Measurements from ENCODE around the gene MEIS2. TPM values are rescaled to one million over a fixed set of nuclear protein-coding genes. Genes with fewer than 3 reads are reported as not detected.

MEIS2 gene
- total RNA-seq, 1 donor from 2014 or later: 13.0 TPM

DNA sequence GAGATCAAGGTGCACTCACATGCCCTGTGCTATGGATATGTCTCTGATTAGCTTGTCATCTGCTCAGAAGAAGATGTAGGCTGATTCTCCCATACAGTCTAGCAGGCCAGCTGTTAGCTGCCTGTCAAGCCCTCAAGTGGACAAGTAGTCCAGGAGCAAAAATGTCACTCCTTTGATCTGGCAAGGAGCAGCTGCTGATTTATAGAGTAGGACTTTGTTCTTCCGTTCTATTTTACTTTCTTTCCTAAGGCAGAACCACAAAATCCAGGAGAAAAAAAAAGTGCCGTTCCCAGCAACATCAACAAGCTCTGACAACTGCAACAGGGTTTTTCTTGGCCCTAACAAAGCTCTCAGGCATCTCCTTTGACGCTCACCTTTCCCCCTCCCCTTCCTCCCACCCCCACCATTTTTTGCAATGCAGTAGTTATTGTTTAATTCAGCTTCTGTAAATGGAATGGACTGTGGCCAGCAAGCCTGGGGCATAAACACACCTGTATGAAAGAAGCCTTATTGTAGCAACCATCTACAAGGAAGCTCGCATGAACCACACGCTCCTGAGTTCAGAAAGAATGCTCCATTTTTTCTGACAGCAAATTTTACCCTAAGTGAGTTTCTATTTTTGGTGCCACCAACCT lies 196.3 kb downstream of the MEIS2 start:
- H3K27me3 Mint-ChIP-seq (ENCODE audit: unreplicated experiment): no peaks in the 10 kb centered on the region
- TF ChIP-seq, protein P1, sequence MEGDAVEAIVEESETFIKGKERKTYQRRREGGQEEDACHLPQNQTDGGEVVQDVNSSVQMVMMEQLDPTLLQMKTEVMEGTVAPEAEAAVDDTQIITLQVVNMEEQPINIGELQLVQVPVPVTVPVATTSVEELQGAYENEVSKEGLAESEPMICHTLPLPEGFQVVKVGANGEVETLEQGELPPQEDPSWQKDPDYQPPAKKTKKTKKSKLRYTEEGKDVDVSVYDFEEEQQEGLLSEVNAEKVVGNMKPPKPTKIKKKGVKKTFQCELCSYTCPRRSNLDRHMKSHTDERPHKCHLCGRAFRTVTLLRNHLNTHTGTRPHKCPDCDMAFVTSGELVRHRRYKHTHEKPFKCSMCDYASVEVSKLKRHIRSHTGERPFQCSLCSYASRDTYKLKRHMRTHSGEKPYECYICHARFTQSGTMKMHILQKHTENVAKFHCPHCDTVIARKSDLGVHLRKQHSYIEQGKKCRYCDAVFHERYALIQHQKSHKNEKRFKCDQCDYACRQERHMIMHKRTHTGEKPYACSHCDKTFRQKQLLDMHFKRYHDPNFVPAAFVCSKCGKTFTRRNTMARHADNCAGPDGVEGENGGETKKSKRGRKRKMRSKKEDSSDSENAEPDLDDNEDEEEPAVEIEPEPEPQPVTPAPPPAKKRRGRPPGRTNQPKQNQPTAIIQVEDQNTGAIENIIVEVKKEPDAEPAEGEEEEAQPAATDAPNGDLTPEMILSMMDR (IDR thresholded peaks at IDR 0.05; ENCODE audit: unreplicated experiment): no peak
- DNase-seq (ENCODE audit: low spot score): no peak
- H3K9me3 Mint-ChIP-seq (ENCODE audit: unreplicated experiment): no peaks in the 10 kb centered on the region
- H3K4me1 Mint-ChIP-seq (ENCODE audit: unreplicated experiment): no peaks in the 10 kb centered on the region
- no peaks in the 10 kb centered on the region for H3K36me3 Mint-ChIP-seq (ENCODE audit: low read depth, unreplicated experiment)
- no peak overlapping the region for H3K27ac Mint-ChIP-seq (ENCODE audit: unreplicated experiment)
- H3K4me3 Mint-ChIP-seq (ENCODE audit: unreplicated experiment): no peak overlapping the region

DNA sequence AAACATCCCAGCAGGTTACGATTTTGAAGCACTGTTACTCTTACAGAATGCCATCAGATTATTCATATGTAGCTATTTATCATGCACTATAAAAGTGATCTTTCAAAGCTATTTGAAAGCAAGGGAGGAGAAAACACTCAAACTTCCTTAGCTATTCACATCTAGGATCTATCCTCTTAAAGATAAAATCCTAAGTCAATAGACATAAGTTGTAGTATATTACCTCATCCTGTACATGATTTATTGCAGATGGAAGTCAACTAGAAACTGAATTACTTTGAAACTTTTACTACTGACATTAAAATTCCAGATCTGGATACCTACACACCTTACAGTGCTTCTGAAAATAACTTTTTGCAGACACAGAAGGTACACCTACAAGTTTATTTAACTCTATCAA lies 197.2 kb downstream of the MEIS2 start:
- no peaks in the 10 kb centered on the region for H3K27me3 Mint-ChIP-seq (ENCODE audit: unreplicated experiment)
- TF ChIP-seq, protein P1 (IDR thresholded peaks at IDR 0.05; ENCODE audit: unreplicated experiment): no peak
- no peaks in the 10 kb centered on the region for H3K4me1 Mint-ChIP-seq (ENCODE audit: unreplicated experiment)
- DNase-seq (ENCODE audit: low spot score): no peak
- H3K4me3 Mint-ChIP-seq (ENCODE audit: unreplicated experiment): no peak overlapping the region
- no peaks in the 10 kb centered on the region for H3K36me3 Mint-ChIP-seq (ENCODE audit: low read depth, unreplicated experiment)
- no peak overlapping the region for H3K27ac Mint-ChIP-seq (ENCODE audit: unreplicated experiment)
- no peaks in the 10 kb centered on the region for H3K9me3 Mint-ChIP-seq (ENCODE audit: unreplicated experiment)

DNA sequence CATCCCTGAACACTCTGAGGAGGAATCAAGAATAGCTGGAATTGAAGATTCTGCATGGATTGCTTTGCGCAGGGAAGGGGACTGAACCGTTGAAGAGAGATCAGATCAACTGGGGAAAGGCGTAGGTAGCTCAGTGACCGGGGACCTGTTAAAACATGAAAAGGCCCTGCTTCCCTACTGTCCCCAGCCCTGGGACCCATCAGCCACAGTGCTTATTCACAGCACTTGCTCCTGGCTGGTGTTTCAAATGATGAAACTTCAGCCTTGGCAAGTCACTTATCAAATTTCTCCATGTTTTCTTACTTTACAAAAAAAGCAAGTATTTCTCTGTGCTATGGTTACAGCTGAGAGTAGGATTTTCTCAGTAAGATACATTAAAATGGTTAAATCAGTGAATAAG lies 199.3 kb downstream of the MEIS2 start:
- Mint-ChIP-seq H3K36me3 (ENCODE audit: low read depth, unreplicated experiment) (no peaks in the 10 kb centered on the region), H3K27me3 (ENCODE audit: unreplicated experiment) (no peaks in the 10 kb centered on the region), H3K9me3 (ENCODE audit: unreplicated experiment) (no peaks in the 10 kb centered on the region), H3K4me3 (ENCODE audit: unreplicated experiment) (no peak overlapping the region), H3K27ac (ENCODE audit: unreplicated experiment) (no peak overlapping the region), H3K4me1 (ENCODE audit: unreplicated experiment) (no peaks in the 10 kb centered on the region)
- no peak for DNase-seq (ENCODE audit: low spot score)
- TF ChIP-seq, protein P1 (IDR thresholded peaks at IDR 0.05; ENCODE audit: unreplicated experiment): no peak

DNA sequence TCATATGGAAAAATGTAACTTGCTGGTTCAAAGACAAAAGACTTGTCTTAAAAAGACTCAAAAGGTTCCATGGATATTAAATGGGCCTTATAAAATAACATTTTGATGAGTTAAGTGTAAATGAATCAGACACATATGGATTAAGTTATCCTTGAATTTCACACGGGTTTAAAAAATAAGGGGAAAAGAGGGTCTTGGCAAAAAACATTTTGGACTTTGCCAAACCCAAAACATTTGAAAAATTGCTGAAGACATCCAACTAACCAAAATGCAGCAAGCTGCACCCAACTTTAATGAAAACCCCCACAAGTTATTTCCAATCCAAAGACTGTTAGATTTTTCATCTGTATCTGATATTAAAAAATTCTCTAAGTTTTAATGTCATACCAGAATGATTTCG lies 200.7 kb downstream of the MEIS2 start:
- TF ChIP-seq, protein P1 (IDR thresholded peaks at IDR 0.05; ENCODE audit: unreplicated experiment): no peak
- Mint-ChIP-seq H3K36me3 (ENCODE audit: low read depth, unreplicated experiment) (no peaks in the 10 kb centered on the region), H3K9me3 (ENCODE audit: unreplicated experiment) (no peaks in the 10 kb centered on the region), H3K27ac (ENCODE audit: unreplicated experiment) (no peak overlapping the region), H3K27me3 (ENCODE audit: unreplicated experiment) (no peaks in the 10 kb centered on the region), H3K4me1 (ENCODE audit: unreplicated experiment) (no peaks in the 10 kb centered on the region), H3K4me3 (ENCODE audit: unreplicated experiment) (no peak overlapping the region)
- no peak for DNase-seq (ENCODE audit: low spot score)

DNA sequence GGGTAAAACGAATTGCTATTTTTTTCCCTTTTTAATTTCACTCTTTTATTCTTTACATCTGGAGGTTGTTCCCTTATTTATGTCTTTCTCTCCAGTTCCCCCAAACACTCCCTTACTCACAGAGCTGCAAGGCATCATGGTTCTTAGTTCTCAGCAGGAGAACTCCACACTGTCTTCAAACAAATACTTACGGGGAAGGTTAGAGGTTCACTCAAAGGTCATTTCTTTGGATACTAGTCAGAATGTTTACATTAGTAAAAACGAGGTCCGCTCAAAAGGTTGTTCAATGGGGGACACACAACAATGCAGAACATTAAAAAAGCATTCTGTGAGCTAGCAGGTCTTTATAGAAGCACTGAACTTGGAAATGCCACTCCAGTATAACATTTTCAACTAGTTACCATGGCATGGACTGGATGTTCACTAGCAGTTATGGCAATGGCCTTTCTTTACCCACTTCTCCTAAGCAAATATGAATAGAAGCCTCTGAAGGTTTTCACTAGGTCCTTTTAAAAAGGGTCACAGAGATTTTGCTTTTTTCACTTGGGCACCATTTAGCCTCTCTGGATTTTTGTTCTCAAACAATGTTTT lies 201.7 kb downstream of the MEIS2 start:
- Mint-ChIP-seq H3K4me3 (ENCODE audit: unreplicated experiment) (no peak overlapping the region), H3K27me3 (ENCODE audit: unreplicated experiment) (no peaks in the 10 kb centered on the region), H3K27ac (ENCODE audit: unreplicated experiment) (no peak overlapping the region), H3K9me3 (ENCODE audit: unreplicated experiment) (no peaks in the 10 kb centered on the region), H3K4me1 (ENCODE audit: unreplicated experiment) (peaks cover 5% of the 10 kb centered on the region), H3K36me3 (ENCODE audit: low read depth, unreplicated experiment) (no peaks in the 10 kb centered on the region)
- TF ChIP-seq, protein P1 (IDR thresholded peaks at IDR 0.05; ENCODE audit: unreplicated experiment): no peak
- no peak for DNase-seq (ENCODE audit: low spot score)
